ENCODE results near the gene PHACTR1.

DNA sequence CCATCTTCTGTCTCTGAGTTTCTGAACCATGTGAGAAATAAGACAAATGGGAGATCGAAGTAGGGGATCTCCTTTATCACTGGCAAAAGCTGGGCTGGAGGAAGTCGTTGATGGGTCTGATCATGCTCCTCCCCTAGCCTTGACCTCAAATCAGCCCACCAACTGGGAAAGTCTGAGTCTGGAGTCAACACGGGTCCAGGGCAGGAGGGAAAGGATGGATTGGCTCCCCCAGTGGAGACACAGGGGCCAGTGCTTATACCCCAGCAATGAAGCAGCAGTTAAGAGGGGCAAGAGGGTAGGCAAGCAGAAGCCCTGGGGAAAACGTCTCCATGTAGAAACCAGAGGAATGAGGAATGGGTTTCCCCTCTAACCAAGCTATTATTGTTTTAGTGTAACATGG, 459.2 kb downstream of the PHACTR1 start:
- TF ChIP-seq, protein P1, sequence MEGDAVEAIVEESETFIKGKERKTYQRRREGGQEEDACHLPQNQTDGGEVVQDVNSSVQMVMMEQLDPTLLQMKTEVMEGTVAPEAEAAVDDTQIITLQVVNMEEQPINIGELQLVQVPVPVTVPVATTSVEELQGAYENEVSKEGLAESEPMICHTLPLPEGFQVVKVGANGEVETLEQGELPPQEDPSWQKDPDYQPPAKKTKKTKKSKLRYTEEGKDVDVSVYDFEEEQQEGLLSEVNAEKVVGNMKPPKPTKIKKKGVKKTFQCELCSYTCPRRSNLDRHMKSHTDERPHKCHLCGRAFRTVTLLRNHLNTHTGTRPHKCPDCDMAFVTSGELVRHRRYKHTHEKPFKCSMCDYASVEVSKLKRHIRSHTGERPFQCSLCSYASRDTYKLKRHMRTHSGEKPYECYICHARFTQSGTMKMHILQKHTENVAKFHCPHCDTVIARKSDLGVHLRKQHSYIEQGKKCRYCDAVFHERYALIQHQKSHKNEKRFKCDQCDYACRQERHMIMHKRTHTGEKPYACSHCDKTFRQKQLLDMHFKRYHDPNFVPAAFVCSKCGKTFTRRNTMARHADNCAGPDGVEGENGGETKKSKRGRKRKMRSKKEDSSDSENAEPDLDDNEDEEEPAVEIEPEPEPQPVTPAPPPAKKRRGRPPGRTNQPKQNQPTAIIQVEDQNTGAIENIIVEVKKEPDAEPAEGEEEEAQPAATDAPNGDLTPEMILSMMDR (IDR thresholded peaks at IDR 0.05; ENCODE audit: low read depth, low read length), result no peak
- no peak for TF ChIP-seq EZH2phosphoT487 (IDR thresholded peaks at IDR 0.05; ENCODE audit: low read depth)

Data from OCI-LY3 (cell line).